Measurements from ENCODE around the gene NCR1.

NCR1 gene

DNA sequence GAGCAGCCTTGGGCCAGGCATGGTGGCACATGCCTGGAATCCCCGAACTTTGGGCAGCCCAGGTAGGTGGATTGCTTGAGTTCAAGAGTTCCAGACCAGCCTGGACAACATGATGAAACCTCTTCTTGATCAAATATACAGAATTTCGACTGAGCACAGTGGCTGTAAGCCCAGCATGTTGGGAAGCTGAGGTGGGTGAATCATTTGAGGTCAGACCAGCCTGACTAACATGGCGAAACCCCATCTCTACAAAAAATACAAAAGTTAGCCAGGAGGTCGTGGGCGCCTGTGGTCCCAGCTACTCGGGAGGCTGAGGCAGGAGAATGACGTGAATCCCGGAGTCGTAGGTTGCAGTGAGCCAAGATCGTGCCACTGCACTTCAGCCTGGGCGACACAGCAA, 49.4 kb downstream of the NCR1 start:
- in situ Hi-C loops (cut with HindIII; ENCODE audit: low sequenced_read_pairs) = no loop called here
- TF ChIP-seq, protein P1, sequence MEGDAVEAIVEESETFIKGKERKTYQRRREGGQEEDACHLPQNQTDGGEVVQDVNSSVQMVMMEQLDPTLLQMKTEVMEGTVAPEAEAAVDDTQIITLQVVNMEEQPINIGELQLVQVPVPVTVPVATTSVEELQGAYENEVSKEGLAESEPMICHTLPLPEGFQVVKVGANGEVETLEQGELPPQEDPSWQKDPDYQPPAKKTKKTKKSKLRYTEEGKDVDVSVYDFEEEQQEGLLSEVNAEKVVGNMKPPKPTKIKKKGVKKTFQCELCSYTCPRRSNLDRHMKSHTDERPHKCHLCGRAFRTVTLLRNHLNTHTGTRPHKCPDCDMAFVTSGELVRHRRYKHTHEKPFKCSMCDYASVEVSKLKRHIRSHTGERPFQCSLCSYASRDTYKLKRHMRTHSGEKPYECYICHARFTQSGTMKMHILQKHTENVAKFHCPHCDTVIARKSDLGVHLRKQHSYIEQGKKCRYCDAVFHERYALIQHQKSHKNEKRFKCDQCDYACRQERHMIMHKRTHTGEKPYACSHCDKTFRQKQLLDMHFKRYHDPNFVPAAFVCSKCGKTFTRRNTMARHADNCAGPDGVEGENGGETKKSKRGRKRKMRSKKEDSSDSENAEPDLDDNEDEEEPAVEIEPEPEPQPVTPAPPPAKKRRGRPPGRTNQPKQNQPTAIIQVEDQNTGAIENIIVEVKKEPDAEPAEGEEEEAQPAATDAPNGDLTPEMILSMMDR (IDR thresholded peaks at IDR 0.05; ENCODE audit: low read depth, low read length, missing control alignments) = no peak
- no peak overlapping the region for H3K4me3 ChIP-seq (ENCODE audit: low read depth, low read length)
- DNase-seq (ENCODE audit: low read depth) = peak; percentile 12

DNA sequence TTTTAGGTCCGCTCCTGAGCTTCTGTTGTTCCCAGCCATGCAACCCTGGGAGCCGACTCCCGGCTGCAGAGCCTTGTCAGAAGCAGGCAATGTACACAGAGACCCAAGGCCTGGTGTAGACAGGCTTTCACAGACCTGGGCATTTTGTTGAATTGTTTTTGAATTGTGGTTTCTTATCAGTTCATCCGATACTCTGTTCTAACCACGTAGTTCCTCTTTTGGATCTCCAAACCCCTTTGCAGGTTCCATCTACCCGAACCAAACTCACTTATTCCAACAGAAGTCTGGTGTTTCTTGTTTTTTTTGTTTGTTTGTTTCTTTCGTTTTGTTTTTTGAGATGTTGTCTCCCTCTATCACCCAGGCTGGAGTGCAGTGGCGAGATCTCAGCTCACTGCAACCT, 53.9 kb downstream of the NCR1 start:
- in situ Hi-C loops (cut with HindIII; ENCODE audit: low sequenced_read_pairs) = no loop called here
- H3K4me3 ChIP-seq (ENCODE audit: low read depth, low read length) = no peak overlapping the region
- no peak for DNase-seq (ENCODE audit: low read depth)
- TF ChIP-seq, protein P1 (IDR thresholded peaks at IDR 0.05; ENCODE audit: low read depth, low read length, missing control alignments) = no peak
